GM21825 (cell line): ENCODE results near the gene RHBDD2.
"Not testable (repeated sequence)": the region's sequence is repeated elsewhere in the genome, so short reads cannot be mapped to it uniquely, and the experiment has no call there.

ENCODE experiments used
- ATAC-seq: cut with Tn5 transposase; IDR thresholded peaks from one replicate; pipeline ENCODE4 v1.9.1; 2021; ENCODE audit warnings: mild to moderate bottlenecking, moderate library complexity; ENCODE audit not compliant: unreplicated experiment

RHBDD2 gene

DNA sequence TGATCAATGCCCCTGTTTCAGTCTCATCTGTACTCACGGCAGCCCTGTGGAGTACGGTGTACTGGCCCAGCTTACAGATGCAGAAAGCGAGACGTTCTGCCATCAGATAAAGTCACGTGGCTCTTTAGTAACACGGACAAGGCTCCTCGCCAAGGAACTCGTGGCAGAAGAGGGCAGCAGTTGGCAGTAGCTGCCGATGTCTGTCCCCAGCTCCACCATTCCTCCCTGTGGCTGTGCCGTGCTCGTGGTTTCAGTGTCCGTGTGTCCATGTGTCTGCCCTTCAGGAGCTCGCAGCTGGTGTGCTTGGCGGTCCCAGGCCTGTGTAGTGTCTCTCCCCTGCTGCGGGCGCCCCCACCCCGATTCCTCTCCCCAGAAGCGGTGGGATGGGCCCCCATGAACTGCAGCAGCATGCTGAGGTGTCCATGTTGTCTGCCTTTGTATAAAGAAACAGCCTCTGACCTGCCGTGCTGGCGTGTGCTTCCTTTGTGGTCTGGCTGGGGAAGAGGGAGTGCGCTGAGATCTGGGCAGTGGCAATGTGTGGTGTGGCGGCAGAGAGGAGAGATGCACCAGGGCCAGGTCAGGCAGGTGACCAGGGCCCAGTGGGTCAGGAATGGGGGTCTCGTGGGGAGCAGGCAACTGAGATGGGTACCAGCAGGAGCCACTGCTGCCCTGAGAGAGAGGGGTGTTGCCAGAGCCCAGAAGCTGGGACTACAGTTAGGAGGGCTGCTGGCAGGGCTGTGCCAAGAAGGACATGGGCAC lies 9.8 kb downstream of the RHBDD2 start:
- no peak for ATAC-seq

DNA sequence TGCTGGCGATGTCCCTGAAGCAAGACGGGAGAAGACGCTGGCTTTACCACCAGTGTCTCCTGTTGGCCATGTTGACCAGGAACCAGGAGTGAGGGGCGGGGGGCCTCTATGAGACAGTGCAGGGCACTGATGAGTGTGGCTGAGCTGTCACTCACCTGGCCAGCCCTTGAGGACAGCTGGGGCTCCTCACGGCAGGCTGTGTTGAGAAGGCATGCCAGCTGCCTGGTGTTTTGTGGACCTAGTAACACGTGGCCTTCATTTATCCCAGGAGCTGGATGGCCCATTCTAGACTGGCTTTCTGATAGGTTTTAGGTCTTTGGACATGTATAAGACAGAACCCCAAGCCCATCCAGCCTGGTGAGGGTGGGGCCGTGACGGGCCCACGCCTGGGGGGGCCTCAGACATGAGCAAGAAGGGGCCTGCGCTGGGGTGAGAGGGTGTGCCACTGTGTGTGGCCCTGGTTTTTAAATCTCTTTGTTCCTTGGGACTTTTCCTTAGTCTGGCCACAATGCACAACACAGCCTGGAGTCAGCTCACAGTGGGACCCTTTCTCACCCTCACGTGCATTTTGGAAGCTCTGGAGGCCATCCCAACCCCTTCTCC lies 10.5 kb downstream of the RHBDD2 start:
- ATAC-seq, result no peak

DNA sequence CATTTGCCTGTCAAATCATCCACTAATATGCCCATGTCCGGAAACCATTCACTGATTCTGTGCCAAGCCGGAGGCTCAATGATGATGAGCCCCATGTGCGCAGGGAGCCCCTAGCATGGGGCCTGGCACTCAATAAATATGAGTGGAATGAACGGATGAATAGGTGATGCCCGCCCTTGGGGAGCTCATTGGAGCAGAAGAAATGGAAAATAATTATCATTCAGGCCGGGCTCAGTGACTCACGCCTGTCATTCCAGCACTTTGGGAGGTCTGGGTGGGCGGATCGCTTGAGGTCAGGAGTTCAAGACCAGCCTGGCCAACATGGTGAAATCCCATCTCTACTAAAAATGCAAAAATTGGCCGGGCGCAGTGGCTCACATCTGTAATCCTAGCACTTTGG lies 11.0 kb downstream of the RHBDD2 start:
- no peak for ATAC-seq

DNA sequence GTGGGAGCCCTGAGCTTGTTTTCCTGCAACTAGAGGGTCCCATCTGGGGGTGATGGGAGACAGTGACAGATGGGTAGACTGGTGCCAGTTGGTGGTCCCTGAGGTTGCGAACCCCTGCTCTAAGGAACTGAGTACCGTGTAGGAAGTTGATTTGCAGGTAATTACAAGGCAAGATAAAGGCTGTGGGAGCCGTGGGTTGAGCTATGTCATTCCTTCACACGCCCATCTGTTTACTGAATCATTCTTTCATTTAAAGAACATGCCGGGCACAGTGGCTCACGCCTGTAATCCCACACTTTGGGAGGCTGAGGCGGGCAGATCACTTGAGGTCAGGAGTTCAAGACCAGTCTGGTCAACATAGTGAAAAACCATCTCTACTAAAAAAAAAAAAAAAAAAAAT lies 12.4 kb downstream of the RHBDD2 start:
- ATAC-seq, result not testable (repeated sequence)

- no peak for ATAC-seq
These were observed 13.1 kb downstream of the RHBDD2 start for GRCh38 chr7:75891815-75892411.

DNA sequence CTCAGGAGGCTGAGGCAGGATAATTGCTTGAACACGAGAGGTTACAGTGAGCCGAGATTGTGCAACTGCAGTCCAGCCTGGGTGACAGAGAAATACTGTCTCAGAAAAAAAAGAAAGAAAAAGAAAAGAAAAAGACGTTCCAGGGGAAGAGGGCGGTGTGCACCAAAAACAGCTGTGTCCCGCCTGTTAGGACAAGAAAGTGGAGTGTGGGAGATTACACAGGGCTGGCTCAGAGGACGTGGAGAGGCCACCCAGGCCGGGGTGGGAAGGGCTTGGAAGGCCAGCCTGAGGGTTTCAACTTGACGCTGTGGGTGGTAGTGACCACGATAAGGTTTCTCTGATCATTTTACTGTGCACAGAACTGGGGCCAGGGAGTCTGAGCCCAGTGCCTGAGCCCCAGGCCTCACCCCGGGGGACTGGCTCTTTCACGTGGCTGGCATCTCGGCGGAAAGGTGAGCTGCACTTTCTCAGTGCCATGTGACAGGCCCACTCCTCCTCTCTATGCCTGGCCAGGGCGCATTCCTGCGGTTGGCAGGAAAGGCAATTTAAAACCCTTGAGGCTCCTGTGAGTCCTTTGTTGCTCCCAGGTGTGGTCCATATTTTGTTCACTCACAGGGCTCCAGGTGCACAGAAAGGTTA lies 13.9 kb downstream of the RHBDD2 start:
- no peak for ATAC-seq

DNA sequence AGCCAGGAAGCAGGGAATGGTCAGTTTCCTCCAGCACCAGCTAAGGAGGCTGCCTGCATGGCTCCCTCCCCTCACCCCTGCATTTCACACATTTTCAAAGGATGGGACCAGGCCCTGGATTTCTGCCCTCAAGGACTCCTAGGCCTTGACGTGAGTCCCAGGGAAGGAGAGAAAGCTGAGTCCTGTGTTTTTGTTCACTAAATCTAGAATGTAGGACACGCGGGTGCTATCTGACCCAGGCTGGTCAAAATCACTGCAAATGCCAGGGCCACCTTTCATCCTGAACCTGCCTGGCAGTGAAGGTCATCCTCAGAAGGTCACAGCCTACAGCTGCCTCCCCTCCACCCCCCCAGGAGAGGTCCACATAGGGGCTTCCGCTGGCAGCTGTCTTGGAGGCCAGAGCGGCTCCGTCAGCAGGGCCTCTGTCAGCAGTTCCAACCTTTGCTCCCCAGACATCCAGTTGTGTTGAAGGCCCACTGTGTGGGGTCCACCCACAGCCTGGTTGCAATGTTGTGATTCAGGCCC lies 18.0 kb downstream of the RHBDD2 start:
- ATAC-seq, result no peak

GRCh38 chr7:75900617-75901315 lies 21.9 kb downstream of the RHBDD2 start:
- no peak for ATAC-seq

GRCh38 chr7:75905785-75906604 lies 27.2 kb downstream of the RHBDD2 start:
- no peak for ATAC-seq

DNA sequence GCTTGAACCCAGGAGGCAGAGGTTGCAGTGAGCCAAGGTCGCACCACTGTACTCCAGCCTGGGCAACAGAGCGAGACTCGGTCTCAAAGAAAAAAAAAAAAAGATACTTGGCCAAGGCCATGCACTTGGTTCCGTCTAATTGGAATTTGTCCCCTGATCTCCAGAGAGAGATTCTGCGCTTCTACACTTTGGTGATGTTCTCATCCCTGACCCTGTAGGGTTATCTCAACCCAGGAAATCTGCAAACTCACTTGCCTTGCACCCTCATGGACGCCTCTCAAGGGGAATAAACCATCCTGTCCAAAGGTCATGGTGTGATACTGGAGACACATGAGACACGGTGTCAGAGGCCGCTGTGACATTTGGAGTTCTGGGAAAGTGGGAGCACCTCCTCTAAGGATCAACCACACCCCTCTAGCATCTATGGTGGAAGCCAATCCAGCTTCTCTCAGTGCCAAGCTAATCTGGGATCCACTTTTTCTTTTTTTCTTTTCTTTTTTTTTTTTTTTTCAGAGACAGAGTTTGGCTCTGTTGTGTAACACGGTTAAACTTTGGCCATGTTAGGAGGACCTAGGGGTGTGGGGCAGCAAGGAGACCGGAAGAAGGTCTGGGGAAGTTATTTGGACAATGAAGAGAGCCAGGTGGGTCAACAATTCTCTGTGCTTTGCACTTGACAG lies 28.3 kb downstream of the RHBDD2 start:
- ATAC-seq, result no peak

- ATAC-seq, result not testable (repeated sequence)
These were observed 28.8 kb downstream of the RHBDD2 start for GRCh38 chr7:75907668-75908039.

- no peak for ATAC-seq
These were observed 30.8 kb downstream of the RHBDD2 start for GRCh38 chr7:75909521-75910132.

DNA sequence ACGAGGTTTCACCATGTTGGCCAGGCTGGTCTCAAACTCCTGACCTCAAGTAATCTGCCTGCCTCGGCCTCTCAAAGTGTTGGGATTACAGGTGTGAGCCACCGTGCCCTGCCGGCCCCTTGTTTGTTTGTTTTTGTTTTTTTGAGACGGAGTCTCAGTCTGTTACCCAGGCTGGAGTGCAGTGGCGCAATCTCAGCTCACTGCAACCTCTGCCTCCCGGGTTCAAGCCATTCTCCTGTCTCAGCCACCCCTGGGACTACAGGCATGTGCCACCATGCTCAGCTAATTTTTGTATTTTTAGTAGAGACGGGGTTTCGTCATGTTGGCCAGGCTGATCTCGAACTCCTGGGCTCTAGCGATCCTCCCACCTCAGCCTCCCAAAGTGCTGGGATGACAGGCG lies 32.4 kb downstream of the RHBDD2 start:
- not testable (repeated sequence) for ATAC-seq

GRCh38 chr7:75913437-75913836 lies 34.6 kb downstream of the RHBDD2 start:
- no peak for ATAC-seq

DNA sequence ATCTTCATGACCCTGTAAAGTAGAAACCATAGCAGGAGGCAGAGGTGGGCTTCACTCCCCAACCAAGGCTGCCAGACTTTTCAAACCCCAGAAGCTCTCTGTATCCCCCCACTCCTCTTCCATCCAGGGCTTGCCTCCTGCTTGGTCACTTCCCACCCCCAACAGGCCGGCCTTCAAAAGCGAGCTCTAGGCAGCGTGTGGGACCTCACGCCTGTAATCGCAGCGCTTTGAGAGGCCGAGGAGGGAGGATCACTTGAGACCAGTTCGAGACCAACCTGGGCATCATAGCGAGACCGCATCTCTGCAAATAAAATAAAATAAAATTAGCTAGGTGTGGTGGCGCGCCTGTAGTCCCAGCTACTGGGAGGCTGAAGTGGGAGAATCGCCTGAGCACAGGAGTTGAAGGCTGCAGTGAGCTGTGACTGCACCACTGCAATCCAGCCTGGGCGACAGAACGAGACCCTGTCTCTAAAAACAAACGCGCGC lies 35.4 kb downstream of the RHBDD2 start:
- ATAC-seq, result no peak

- ATAC-seq, result peak; percentile 87
These were observed 36.0 kb downstream of the RHBDD2 start, which contains the start of gene POR for GRCh38 chr7:75914655-75915415. POR (plus strand) TSS chr7:75915155; CDS start chr7:75954002, 38,847 bp downstream.

- peak; percentile 10 for ATAC-seq
These were observed 36.8 kb downstream of the RHBDD2 start for GRCh38 chr7:75915416-75916156.
